MCF 10A (cell line): ENCODE data around the gene PFKP. TPM values are rescaled to one million over a fixed set of nuclear protein-coding genes. Genes with fewer than 3 reads are reported as not detected.
A peak's percentile ranks its signal among the peaks of the same experiment; 100 is the strongest.

Source experiments
- BruUV-seq: library from RNA; stranded (reverse); fragments of 400-500 nt; replicated peaks from 2 replicates; lab custom pipeline; 2021; lab: Mats Ljungman, UMichigan
- CTCF ChIA-PET: fragments of 300-600 bp; sonication (Branson Sonifier 250); formaldehyde crosslinking; extraction: SDS; loops from one replicate; lab custom pipeline; 2021; ENCODE audit warnings: antibody characterized with exemption, inconsistent platforms; lab: Yijun Ruan, JAX
- POLR2A ChIA-PET: fragments of 300-600, 350-650 bp; sonication (Branson Sonifier 250); formaldehyde crosslinking; extraction: SDS; loops from one replicate; lab custom pipeline; 2020; ENCODE audit warnings: antibody characterized with exemption, inconsistent platforms; lab: Yijun Ruan, JAX
- DNase-seq: peaks from one replicate; pipeline ENCODE4 v3.0.0-alpha.2; 2018; ENCODE audit not compliant: unreplicated experiment
- H3K27ac Mint-ChIP-seq: one replicate; pipeline ENCODE4 v1.8.0; 2022; ENCODE audit warnings: mild to moderate bottlenecking, low read depth, mixed read lengths; ENCODE audit not compliant: unreplicated experiment
- H3K27me3 Mint-ChIP-seq: one replicate; pipeline ENCODE4 v1.8.0; 2022; ENCODE audit warnings: mixed read lengths; ENCODE audit not compliant: insufficient read depth, unreplicated experiment
- H3K36me3 Mint-ChIP-seq: one replicate; pipeline ENCODE4 v1.8.0; 2022; ENCODE audit warnings: mild to moderate bottlenecking, moderate library complexity, mixed read lengths; ENCODE audit not compliant: insufficient read depth, unreplicated experiment
- H3K4me1 Mint-ChIP-seq: one replicate; pipeline ENCODE4 v1.8.0; 2022; ENCODE audit warnings: mixed read lengths; ENCODE audit not compliant: insufficient read depth, unreplicated experiment
- H3K4me3 Mint-ChIP-seq: one replicate; pipeline ENCODE4 v1.8.0; 2022; ENCODE audit warnings: mild to moderate bottlenecking, moderate library complexity, mixed read lengths; ENCODE audit not compliant: unreplicated experiment
- H3K9me3 Mint-ChIP-seq: one replicate; pipeline ENCODE4 v1.8.0; 2022; ENCODE audit warnings: mixed read lengths; ENCODE audit not compliant: unreplicated experiment
- CTCF ChIP-seq: fragments of 200-600 bp; IDR thresholded peaks from one replicate; pipeline ENCODE4 v1.8.0; 2022; ENCODE audit warnings: antibody characterized with exemption, mild to moderate bottlenecking; ENCODE audit not compliant: unreplicated experiment
- intact Hi-C: fragments of 100-400 bp; cut with micrococcal nuclease; formaldehyde crosslinking; loops from 2 replicates; pipeline ENCODE4 v1.14.1; 2022
- total RNA-seq: library from RNA; stranded (reverse); gene quantifications from 2 replicates; pipeline ENCODE4 v1.2.3, GENCODE V29; 2022

Gene PFKP
- total RNA-seq, 1 experiment from 2014 or later = 186 TPM

DNA sequence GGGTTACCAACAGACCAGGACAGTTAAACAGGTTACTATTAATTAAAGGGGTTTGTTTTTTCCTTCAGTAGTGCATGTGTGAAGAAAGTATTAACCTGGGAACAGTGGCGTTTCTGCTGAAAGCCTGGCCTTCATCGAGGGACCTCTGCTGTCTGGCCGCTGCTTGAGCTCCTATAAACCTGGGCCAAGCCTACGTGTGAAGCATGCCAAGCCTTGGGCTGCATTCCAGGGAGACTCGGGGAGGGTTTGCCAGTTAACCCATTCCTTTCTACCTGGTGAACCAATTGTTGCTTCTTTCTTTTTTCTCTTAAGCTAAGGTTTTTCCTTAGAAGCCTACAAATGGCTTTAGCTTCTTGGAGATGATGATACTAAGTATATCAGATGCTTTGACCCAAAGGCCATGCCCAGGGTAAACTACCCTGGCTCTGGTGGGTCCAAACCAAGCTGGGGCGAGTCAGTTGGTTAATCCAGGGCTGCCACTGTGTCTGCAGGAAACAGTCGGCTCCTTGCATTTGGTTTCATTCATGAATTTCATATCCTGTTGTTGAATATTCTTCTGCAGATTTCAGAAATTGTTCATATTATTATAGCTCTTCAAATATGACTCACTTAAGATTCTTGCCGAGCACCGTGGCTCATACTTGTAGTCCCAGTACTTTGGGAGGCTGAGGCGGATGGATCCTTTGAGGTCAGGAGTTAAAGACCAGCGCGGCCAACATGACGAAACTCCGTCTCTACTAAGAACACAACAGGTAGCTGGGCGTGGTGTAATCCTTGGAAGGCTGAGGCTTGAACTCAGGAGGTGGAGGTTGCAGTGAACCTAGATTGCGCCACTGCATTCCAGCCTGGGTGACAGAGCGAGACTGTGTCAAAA lies 23.8 kb downstream of the PFKP start:
- Mint-ChIP-seq H3K27me3 (no peaks in the 10 kb centered on the region), H3K4me1 (peaks cover 53% of the 10 kb centered on the region), H3K36me3 (peaks cover 8% of the 10 kb centered on the region), H3K4me3 (peak overlapping the region; percentile 61), H3K27ac (peak overlapping the region; percentile 94), H3K9me3 (no peaks in the 10 kb centered on the region)
- intact Hi-C loops = loop anchor here (1.0 kb wide), 1 partner anchor 23 kb away; no protein-coding TSS in a partner anchor
- no TSS peak for BruUV-seq
- TF ChIP-seq CTCF = no peak
- CTCF ChIA-PET = interaction anchor here (0.9 to 2.2 kb wide), 9 partner anchors 8 to 47 kb away, joined by 3 to 7 read pairs (median 4); no protein-coding TSS in a partner anchor
- DNase-seq = peak; percentile 98
- POLR2A ChIA-PET = interaction anchor here (1.0 to 4.5 kb wide), 14 partner anchors 8 to 82 kb away, joined by 3 to 86 read pairs (median 8); partner anchors contain the start of genes PFKP and PITRM1

DNA sequence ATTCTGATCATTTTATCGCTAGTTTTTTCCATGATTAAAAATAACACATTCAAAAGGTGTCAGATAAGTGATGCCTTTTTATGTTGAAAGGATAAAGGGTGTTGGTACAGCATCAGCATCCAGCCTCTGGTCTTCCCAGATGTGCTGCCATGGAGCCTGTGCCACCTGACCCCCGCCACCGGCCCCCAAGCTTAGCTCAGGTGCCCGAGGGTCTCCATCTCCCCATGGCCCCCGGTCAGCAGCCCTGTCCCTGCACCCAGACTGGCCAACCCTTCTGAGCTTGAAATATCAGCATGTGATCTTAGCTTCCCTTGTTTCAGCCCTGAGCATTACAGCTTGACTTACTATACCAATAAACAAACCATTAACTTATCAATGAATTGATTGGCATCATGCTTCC lies 24.6 kb downstream of the PFKP start:
- peaks cover 5% of the 10 kb centered on the region for H3K36me3 Mint-ChIP-seq
- H3K27me3 Mint-ChIP-seq = no peaks in the 10 kb centered on the region
- CTCF ChIA-PET = interaction anchor here (1.0 to 2.2 kb wide), 6 partner anchors 9 to 48 kb away, joined by 3 to 7 read pairs (median 4); no protein-coding TSS in a partner anchor
- TSS peak; percentile 23 for BruUV-seq
- POLR2A ChIA-PET = interaction anchor here (1.1 to 4.5 kb wide), 11 partner anchors 8 to 81 kb away, joined by 3 to 86 read pairs (median 12); partner anchors contain the start of genes PFKP and PITRM1
- intact Hi-C loops = loop anchor here (1.0 kb wide), 1 partner anchor 24 kb away; no protein-coding TSS in a partner anchor
- H3K9me3 Mint-ChIP-seq = no peaks in the 10 kb centered on the region
- TF ChIP-seq CTCF = no peak
- no peak for DNase-seq
- H3K4me1 Mint-ChIP-seq = peaks cover 50% of the 10 kb centered on the region
- peak overlapping the region; percentile 94 for H3K27ac Mint-ChIP-seq
- H3K4me3 Mint-ChIP-seq = peak overlapping the region; percentile 61

DNA sequence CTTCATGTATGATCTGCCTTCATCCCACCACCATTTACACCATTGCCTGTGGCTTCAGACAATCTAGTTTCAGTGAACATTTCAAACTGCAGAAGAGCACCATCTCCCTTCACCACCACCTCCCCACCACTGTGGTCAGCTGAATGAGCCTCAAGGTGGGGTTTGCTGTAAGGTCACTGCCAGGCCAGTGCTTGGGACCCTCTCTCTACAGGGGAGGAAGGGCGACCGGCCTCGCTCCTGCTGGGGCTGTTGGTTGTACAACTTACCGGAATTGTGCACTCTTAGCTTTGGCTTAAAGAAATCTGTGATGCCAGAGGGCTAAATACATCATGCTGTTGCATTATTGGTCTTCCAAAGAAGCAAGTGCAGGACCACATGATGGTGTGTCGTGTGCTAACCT lies 26.6 kb downstream of the PFKP start:
- Mint-ChIP-seq H3K4me3 (peak overlapping the region; percentile 56), H3K27me3 (no peaks in the 10 kb centered on the region), H3K9me3 (no peaks in the 10 kb centered on the region), H3K36me3 (peaks cover 10% of the 10 kb centered on the region), H3K27ac (peak overlapping the region; percentile 93), H3K4me1 (peaks cover 57% of the 10 kb centered on the region)
- intact Hi-C loops = loop anchor here (2.0 kb wide), 1 partner anchor 79 kb away; the partner anchor contains the start of gene PITRM1
- CTCF ChIA-PET = interaction anchor here (0.9 to 2.2 kb wide), 3 partner anchors 24 to 55 kb away, joined by 3 to 7 read pairs (median 7); no protein-coding TSS in a partner anchor
- POLR2A ChIA-PET = interaction anchor here (1.2 to 3.4 kb wide), 4 partner anchors 13 to 79 kb away, joined by 3 to 104 read pairs (median 12); partner anchors contain the start of gene PITRM1
- BruUV-seq = no TSS peak
- TF ChIP-seq CTCF = no peak
- DNase-seq = no peak

DNA sequence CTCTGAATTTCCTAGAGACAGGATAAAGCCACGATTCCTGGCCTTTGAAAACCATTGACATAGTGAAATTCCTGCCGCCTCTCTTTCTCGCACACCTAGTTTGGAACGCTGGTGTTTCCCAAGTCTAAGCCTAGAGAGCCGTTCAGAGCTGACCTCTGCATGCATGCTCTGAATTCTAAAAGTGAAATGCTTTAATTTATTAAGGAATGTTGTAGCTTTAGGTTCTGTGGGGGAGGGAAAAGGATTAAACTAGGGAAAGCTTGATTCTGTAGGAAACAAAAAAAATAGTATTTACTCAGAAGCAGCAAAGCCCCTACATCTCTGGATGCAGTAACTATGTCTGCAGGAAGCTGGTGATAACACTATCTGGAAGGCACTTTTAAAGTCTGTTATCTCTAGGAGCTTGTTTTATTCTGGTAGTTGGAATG lies 27.3 kb downstream of the PFKP start:
- no peak for DNase-seq
- peaks cover 16% of the 10 kb centered on the region for H3K36me3 Mint-ChIP-seq
- peak overlapping the region; percentile 93 for H3K27ac Mint-ChIP-seq
- H3K4me1 Mint-ChIP-seq = peaks cover 57% of the 10 kb centered on the region
- intact Hi-C loops = loop anchor here (2.0 kb wide), 1 partner anchor 78 kb away; the partner anchor contains the start of gene PITRM1
- no peaks in the 10 kb centered on the region for H3K9me3 Mint-ChIP-seq
- CTCF ChIA-PET = interaction anchor here (0.6 to 1.8 kb wide), 3 partner anchors 12 to 1304 kb away, joined by 3 to 7 read pairs (median 3); no protein-coding TSS in a partner anchor
- POLR2A ChIA-PET = interaction anchor here (0.6 to 3.4 kb wide), 15 partner anchors 13 to 1583 kb away, joined by 3 to 104 read pairs (median 8); partner anchors contain the start of gene PITRM1
- BruUV-seq = TSS peak; percentile 60
- no peaks in the 10 kb centered on the region for H3K27me3 Mint-ChIP-seq
- H3K4me3 Mint-ChIP-seq = peak overlapping the region; percentile 56
- TF ChIP-seq CTCF = no peak
